Measurements from ENCODE around the gene NKX2-4.

The NKX2-4 gene

GRCh38 chr20:21398109-21399004, 1.0 kb upstream of the NKX2-4 start:
- FAIRE-seq (no peak), DNase-seq (ENCODE audit: insufficient read length, low spot score) (no peak)
- no peak for TF ChIP-seq POLR2A (IDR thresholded peaks at IDR 0.05; ENCODE audit: low read depth, low read length)

- no peak for TF ChIP-seq POLR2A (IDR thresholded peaks at IDR 0.05; ENCODE audit: low read depth, low read length)
- DNase-seq (ENCODE audit: insufficient read length, low spot score) (no peak), FAIRE-seq (no peak)
Observed at GRCh38 chr20:21396599-21397340, 556 bp downstream of the NKX2-4 start.

- FAIRE-seq (no peak), DNase-seq (ENCODE audit: insufficient read length, low spot score) (no peak)
- no peak for TF ChIP-seq POLR2A (IDR thresholded peaks at IDR 0.05; ENCODE audit: low read depth, low read length)
Observed at GRCh38 chr20:21395666-21396598, 1.4 kb downstream of the NKX2-4 start.

- no peak for FAIRE-seq
- DNase-seq (ENCODE audit: insufficient read length, low spot score), result no peak
- no peak for TF ChIP-seq POLR2A (IDR thresholded peaks at IDR 0.05; ENCODE audit: low read depth, low read length)
Observed at GRCh38 chr20:21395051-21395665, 2.2 kb downstream of the NKX2-4 start.

GRCh38 chr20:21394551-21394950, 2.8 kb downstream of the NKX2-4 start:
- no peak for DNase-seq (ENCODE audit: insufficient read length, low spot score)
- no peak for FAIRE-seq
- TF ChIP-seq POLR2A (IDR thresholded peaks at IDR 0.05; ENCODE audit: low read depth, low read length), result no peak

GRCh38 chr20:21393816-21394519, 3.4 kb downstream of the NKX2-4 start:
- no peak for TF ChIP-seq POLR2A (IDR thresholded peaks at IDR 0.05; ENCODE audit: low read depth, low read length)
- FAIRE-seq (no peak), DNase-seq (ENCODE audit: insufficient read length, low spot score) (no peak)

GRCh38 chr20:21393166-21393565, 4.2 kb downstream of the NKX2-4 start:
- FAIRE-seq (no peak), DNase-seq (ENCODE audit: insufficient read length, low spot score) (no peak)
- no peak for TF ChIP-seq POLR2A (IDR thresholded peaks at IDR 0.05; ENCODE audit: low read depth, low read length)

- no peak for FAIRE-seq
- no peak for DNase-seq (ENCODE audit: insufficient read length, low spot score)
- TF ChIP-seq POLR2A (IDR thresholded peaks at IDR 0.05; ENCODE audit: low read depth, low read length), result no peak
Observed at GRCh38 chr20:21391972-21392352, 5.4 kb downstream of the NKX2-4 start.

- no peak for FAIRE-seq
- TF ChIP-seq POLR2A (IDR thresholded peaks at IDR 0.05; ENCODE audit: low read depth, low read length), result no peak
- no peak for DNase-seq (ENCODE audit: insufficient read length, low spot score)
Observed at GRCh38 chr20:21391185-21391971, 5.9 kb downstream of the NKX2-4 start.

GRCh38 chr20:21390768-21391167, 6.6 kb downstream of the NKX2-4 start:
- FAIRE-seq (no peak), DNase-seq (ENCODE audit: insufficient read length, low spot score) (no peak)
- no peak for TF ChIP-seq POLR2A (IDR thresholded peaks at IDR 0.05; ENCODE audit: low read depth, low read length)

GRCh38 chr20:21389368-21389767, 8.0 kb downstream of the NKX2-4 start:
- no peak for TF ChIP-seq POLR2A (IDR thresholded peaks at IDR 0.05; ENCODE audit: low read depth, low read length)
- FAIRE-seq (no peak), DNase-seq (ENCODE audit: insufficient read length, low spot score) (no peak)

- no peak for TF ChIP-seq POLR2A (IDR thresholded peaks at IDR 0.05; ENCODE audit: low read depth, low read length)
- FAIRE-seq (no peak), DNase-seq (ENCODE audit: insufficient read length, low spot score) (no peak)
Observed at GRCh38 chr20:21388566-21388965, 8.8 kb downstream of the NKX2-4 start.

Data from H54 (cell line).